ENCODE data around the gene DDIT4.

- no peak for TF ChIP-seq CTCF (conservative IDR thresholded peaks at IDR 0.05; ENCODE audit: low read depth in 2 of 2)
- TF ChIP-seq EZH2 (IDR thresholded peaks at IDR 0.05; ENCODE audit: low read depth, unreplicated experiment): no peak
- no peak for TF ChIP-seq POLR2AphosphoS5 (IDR thresholded peaks at IDR 0.05; ENCODE audit: low read depth)
- TF ChIP-seq ETS1 (IDR thresholded peaks at IDR 0.05): no peak
- TF ChIP-seq CREB1 (CRISPR knock-in tag; IDR thresholded peaks at IDR 0.05; ENCODE audit: low read depth): no peak
- no peak for TF ChIP-seq JUNB (IDR thresholded peaks at IDR 0.05; ENCODE audit: unreplicated experiment)
- TF ChIP-seq REST (IDR thresholded peaks at IDR 0.05; ENCODE audit: unreplicated experiment): no peak
Observed at GRCh38 chr10:72311667-72312066, 37.9 kb downstream of the DDIT4 start.

Measured in GM23338 (cell line).